AG04450 (cell line): ENCODE data around the gene ADAMTSL5. TPM values are rescaled to one million over a fixed set of nuclear protein-coding genes. Genes with fewer than 3 reads are reported as not detected.

ENCODE experiments used
- CTCF ChIA-PET: fragments of 300-600, 350-600 bp; formaldehyde crosslinking; extraction: SDS; loops from one replicate; lab custom pipeline; 2022; ENCODE audit warnings: antibody characterized with exemption, inconsistent platforms; lab: Charles Lee
- POLR2A ChIA-PET: fragments of 350-600 bp; formaldehyde crosslinking; extraction: SDS; loops from one replicate; lab custom pipeline; 2021; ENCODE audit warnings: antibody characterized with exemption, inconsistent platforms; lab: Yijun Ruan, JAX
- DNase-seq: peaks from one replicate; pipeline ENCODE4 v3.0.0-alpha.2; 2011; ENCODE audit warnings: low read depth, low spot score
- H3K27ac ChIP-seq: one replicate; pipeline ENCODE4 v1.5.1; 2012; ENCODE audit warnings: low read depth, low read length, control low read depth
- H3K27me3 ChIP-seq: one replicate; pipeline ENCODE4 v1.6.0; 2012; ENCODE audit warnings: low read length; ENCODE audit not compliant: control insufficient read depth, insufficient read depth
- H3K4me3 ChIP-seq: 2 replicates; pipeline ENCODE4 v1.5.1; 2011; ENCODE audit warnings: mild to moderate bottlenecking, low read depth, low read length, control low read depth
- H3K9me3 ChIP-seq: 2 replicates; pipeline ENCODE4 v1.5.1; 2012; ENCODE audit warnings: low read length; ENCODE audit not compliant: control insufficient read depth, insufficient read depth
- CTCF ChIP-seq: IDR thresholded peaks from 2 replicates; pipeline ENCODE4 v1.5.1; 2011; ENCODE audit warnings: low read depth, low read length, control low read depth, inconsistent platforms
- polyA plus RNA-seq: library from polyadenylated mRNA; depleted of rRNA; stranded (reverse); fragments of >200 nt; gene quantifications from 2 replicates; pipeline ENCODE4 v1.2.3, GENCODE V29; 2011

The ADAMTSL5 gene
- polyA plus RNA-seq, 1 experiment, result 5.6 TPM

GRCh38 chr19:1491114-1491848 lies 21.5 kb downstream of the ADAMTSL5 start, which contains the start of gene REEP6:
Gene REEP6 (plus strand): TSS chr19:1491181. CDS start chr19:1491270, 89 bp downstream.
- ChIA-PET CTCF (no interaction called here), POLR2A (interaction anchor here (0.6 to 1.4 kb wide), 8 partner anchors 9 to 405 kb away, joined by 3 to 8 read pairs (median 6); no protein-coding TSS in a partner anchor)
- TF ChIP-seq CTCF, result no peak
- Histone ChIP-seq H3K27ac (peak within 1 kb of the TSS; percentile 39), H3K27me3 (peaks cover 9% of the 10 kb centered on the region), H3K9me3 (no peaks in the 10 kb centered on the region; the same call in 1 of the 2 replicates), H3K4me3 (peak within 1 kb of the TSS; percentile 69)
- DNase-seq, result no peak

DNA sequence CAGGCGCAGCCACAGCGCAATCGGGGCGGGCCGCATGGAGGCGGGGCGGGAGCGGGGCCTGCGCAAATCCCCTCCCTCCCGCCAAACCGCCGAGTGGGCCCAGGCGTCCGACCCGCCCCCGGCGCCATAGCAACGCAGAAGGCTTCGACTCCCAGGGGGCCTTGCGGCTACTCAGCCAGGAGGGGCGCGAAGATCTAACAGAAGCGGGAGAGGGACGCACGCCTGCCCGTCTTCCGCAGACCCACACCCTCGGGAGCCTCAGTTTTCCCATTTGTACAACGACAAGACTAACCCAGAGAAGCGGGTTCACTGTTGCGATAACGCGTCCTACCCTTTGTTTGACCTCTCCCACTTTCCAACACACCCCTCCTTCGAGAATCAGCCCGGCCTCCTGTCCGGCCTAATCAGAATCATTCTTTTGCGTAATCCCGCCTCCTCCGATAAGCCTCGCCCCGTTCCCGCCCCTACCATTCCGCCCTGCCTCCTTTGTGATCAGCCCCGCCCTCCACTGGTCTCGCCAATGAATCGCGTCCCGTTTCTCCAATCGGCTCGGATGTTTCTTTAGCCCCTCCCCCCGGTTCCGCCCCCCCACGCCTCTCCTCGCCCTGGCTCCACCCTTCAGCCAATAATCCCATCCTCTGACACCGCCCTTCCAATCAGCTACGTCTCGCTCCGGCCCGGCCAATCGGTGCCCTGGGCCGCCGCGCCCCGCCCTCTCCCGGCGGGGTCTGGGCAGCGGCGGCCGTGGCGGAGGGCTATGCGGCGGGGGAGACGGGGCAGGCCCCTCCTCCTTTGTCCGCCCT lies 22.3 kb downstream of the ADAMTSL5 start, which contains the start of gene PCSK4:
Gene PCSK4, minus strand, starts transcription at position 40 of the 803 bp plus-strand sequence. Its CDS starts 4 bp downstream, at position 36.
- Histone ChIP-seq H3K4me3 (peak within 1 kb of the TSS; percentile 69), H3K27ac (peak within 1 kb of the TSS; percentile 39), H3K9me3 (no peaks in the 10 kb centered on the region; the same call in 1 of the 2 replicates), H3K27me3 (peaks cover 9% of the 10 kb centered on the region)
- TF ChIP-seq CTCF, result no peak
- ChIA-PET CTCF (interaction anchor here (0.6 kb wide), 1 partner anchor 336 kb away, joined by 6 read pairs; no protein-coding TSS in a partner anchor), POLR2A (interaction anchor here (0.6 to 1.4 kb wide), 7 partner anchors 10 to 406 kb away, joined by 3 to 8 read pairs (median 5); no protein-coding TSS in a partner anchor)
- peak; percentile 98 for DNase-seq

GRCh38 chr19:1489463-1490310 lies 23.1 kb downstream of the ADAMTSL5 start:
- no peak for TF ChIP-seq CTCF
- Histone ChIP-seq H3K4me3 (peak overlapping the region; percentile 69), H3K9me3 (no peaks in the 10 kb centered on the region; the same call in 1 of the 2 replicates), H3K27me3 (peaks cover 9% of the 10 kb centered on the region), H3K27ac (peak overlapping the region; percentile 11)
- DNase-seq, result no peak
- POLR2A ChIA-PET, result no interaction called here
- CTCF ChIA-PET, result no interaction called here

GRCh38 chr19:1488282-1488601 lies 24.6 kb downstream of the ADAMTSL5 start:
- peaks cover 7% of the 10 kb centered on the region for H3K27me3 ChIP-seq
- POLR2A ChIA-PET, result no interaction called here
- CTCF ChIA-PET, result no interaction called here
- DNase-seq, result no peak
- H3K4me3 ChIP-seq, result no peak overlapping the region
- H3K9me3 ChIP-seq, result no peaks in the 10 kb centered on the region; the same call in 1 of the 2 replicates
- no peak for TF ChIP-seq CTCF
- no peak overlapping the region for H3K27ac ChIP-seq
